Measurements from ENCODE around the gene PCYOX1L.
"Not testable (repeated sequence)": the region's sequence is repeated elsewhere in the genome, so short reads cannot be mapped to it uniquely, and the experiment has no call there.

The PCYOX1L gene

DNA sequence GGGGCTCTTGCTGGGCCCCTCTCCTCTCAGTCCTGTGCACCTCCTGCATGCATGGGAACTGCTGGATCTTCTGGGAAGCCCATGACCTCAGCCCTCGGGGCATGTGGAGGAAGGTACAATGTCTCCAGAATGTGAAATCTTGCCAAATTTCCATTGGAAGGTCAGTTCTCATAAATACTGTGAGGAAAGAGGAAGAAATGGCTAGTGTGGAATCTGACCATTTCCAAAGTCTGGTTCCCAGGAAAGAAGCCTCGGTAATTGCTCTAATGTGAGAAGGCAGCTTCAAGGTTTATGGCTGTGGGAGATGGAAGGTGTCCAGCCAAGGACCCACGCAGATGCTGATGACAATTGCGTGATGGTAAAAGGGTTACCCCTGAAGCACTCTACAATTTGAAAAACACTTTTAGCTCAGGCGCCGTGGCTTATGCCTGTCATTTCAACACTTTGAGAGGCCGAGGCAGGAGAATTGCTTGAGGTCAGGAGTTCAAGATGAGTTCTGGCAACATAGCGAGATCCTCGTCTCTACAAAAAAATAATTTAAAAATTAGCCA lies 29.3 kb downstream of the PCYOX1L start:
- no peak for DNase-seq
- Histone ChIP-seq H3K27me3 (replicated peaks) (no peaks in the 10 kb centered on the region), H3K4me3 (ENCODE audit: low read depth, low read length) (no peak overlapping the region), H3K27ac (peak overlapping the region; percentile 24), H3K36me3 (replicated peaks) (no peaks in the 10 kb centered on the region)
- in situ Hi-C loops (cut with HindIII; ENCODE audit: low pct_ligation_motif_present, low sequenced_read_pairs), result no loop called here
- TF ChIP-seq, protein P1, sequence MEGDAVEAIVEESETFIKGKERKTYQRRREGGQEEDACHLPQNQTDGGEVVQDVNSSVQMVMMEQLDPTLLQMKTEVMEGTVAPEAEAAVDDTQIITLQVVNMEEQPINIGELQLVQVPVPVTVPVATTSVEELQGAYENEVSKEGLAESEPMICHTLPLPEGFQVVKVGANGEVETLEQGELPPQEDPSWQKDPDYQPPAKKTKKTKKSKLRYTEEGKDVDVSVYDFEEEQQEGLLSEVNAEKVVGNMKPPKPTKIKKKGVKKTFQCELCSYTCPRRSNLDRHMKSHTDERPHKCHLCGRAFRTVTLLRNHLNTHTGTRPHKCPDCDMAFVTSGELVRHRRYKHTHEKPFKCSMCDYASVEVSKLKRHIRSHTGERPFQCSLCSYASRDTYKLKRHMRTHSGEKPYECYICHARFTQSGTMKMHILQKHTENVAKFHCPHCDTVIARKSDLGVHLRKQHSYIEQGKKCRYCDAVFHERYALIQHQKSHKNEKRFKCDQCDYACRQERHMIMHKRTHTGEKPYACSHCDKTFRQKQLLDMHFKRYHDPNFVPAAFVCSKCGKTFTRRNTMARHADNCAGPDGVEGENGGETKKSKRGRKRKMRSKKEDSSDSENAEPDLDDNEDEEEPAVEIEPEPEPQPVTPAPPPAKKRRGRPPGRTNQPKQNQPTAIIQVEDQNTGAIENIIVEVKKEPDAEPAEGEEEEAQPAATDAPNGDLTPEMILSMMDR (IDR thresholded peaks at IDR 0.05; ENCODE audit: low read depth, low read length, missing control alignments), result no peak

DNA sequence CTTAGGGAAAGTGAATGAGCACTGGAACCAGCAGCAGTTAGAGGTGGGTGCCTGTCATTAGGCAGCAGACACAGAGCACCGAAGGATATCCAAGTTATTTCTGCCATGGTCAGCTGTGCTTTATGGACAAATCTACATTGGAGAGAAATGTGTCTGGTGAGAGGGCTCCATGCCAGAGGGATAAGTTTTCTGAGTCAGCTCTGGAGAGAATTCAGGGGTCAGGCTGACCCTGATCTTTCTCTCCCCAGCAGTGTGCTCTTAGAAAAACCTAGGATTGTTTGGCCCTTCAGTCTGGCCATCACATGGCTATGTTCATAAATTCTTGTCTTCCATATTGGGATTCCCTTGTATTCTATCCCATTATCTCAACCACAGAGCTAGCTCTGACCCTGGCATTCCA lies 30.1 kb downstream of the PCYOX1L start:
- TF ChIP-seq, protein P1 (IDR thresholded peaks at IDR 0.05; ENCODE audit: low read depth, low read length, missing control alignments), result no peak
- in situ Hi-C loops (cut with HindIII; ENCODE audit: low pct_ligation_motif_present, low sequenced_read_pairs), result no loop called here
- Histone ChIP-seq H3K27ac (peak overlapping the region; percentile 31), H3K36me3 (replicated peaks) (no peaks in the 10 kb centered on the region), H3K4me3 (ENCODE audit: low read depth, low read length) (no peak overlapping the region), H3K27me3 (replicated peaks) (no peaks in the 10 kb centered on the region)
- peak; percentile 54 for DNase-seq

DNA sequence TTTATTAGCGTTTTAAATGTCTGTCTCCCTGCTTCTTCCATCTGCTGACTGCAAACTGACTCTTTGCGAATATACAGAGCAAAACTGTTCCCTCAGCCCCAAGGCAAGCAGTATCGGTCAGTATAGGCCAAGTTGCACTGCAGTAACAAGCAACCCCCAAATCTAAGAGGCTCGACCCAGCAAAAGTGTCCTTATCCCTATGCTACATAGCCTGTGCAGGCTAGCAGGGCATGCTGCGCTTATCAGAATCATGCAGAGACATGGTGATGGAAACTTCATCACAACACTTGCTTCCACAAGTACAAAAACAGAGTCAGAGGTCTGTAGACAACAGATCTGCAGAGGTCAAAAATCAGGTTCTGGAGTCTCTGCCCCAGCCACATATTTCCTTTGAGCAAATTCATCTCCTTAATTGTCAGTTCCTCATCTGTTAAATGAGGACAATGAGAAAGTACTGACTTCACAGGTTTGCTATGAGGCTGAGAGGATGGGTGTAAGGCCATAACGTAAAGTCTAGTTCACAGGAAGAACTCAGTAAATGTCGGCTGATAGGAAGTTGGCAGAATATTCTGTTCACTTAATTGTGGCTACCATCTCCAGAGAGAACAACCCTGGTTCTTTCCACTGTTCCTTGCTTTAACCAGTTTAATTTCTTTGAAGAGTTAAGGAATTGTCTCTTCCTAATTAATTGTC lies 30.8 kb downstream of the PCYOX1L start:
- in situ Hi-C loops (cut with HindIII; ENCODE audit: low pct_ligation_motif_present, low sequenced_read_pairs), result no loop called here
- TF ChIP-seq, protein P1 (IDR thresholded peaks at IDR 0.05; ENCODE audit: low read depth, low read length, missing control alignments), result no peak
- H3K27me3 ChIP-seq (replicated peaks), result no peaks in the 10 kb centered on the region
- DNase-seq, result no peak
- H3K4me3 ChIP-seq (ENCODE audit: low read depth, low read length), result no peak overlapping the region
- peak overlapping the region; percentile 31 for H3K27ac ChIP-seq
- H3K36me3 ChIP-seq (replicated peaks), result no peaks in the 10 kb centered on the region

DNA sequence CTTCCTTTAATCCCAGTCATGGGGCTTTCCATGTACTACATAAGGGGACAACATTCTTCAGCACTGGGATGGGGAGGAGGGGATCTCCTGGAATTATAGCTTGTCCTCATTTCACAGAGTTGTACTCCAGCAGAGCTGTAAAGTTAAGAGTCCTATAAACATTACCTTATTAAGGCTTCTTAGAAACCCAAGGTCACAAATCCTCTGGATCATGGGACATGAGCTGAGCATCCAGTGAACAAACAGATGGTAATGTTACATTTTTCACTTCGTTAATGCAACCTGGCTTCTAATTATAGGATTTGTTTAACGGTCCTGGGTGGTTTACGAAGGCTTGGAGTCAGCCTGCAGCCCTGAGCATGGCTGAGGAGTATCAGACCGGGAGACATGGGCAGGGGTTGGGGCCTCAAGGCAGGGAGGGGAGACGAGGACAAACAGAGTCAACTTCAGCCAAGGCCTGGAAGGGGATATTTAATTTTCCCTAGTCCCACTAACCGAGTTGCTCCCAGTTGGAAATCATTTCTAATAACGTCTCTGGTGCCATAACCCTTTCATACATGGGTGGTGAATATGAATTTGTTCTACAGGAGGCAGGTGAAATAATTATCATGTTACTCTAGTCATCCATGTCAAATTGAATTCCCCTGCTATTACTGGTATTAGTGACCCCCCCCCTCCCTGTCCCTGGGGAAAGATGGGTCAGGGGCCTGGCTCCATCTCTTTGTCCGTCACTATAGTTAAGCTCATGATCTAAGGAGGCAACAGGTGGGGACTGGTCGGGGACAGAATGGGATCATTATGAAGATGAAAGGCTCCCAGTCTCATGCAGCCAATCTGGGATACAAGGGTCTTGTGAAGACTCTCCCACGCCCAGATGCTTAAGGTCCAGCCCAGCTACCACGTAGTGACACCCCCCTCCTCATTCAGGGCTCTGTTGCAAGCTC lies 32.0 kb downstream of the PCYOX1L start:
- Histone ChIP-seq H3K4me3 (ENCODE audit: low read depth, low read length) (no peak overlapping the region), H3K27me3 (replicated peaks) (no peaks in the 10 kb centered on the region), H3K36me3 (replicated peaks) (no peaks in the 10 kb centered on the region), H3K27ac (no peak overlapping the region)
- TF ChIP-seq, protein P1 (IDR thresholded peaks at IDR 0.05; ENCODE audit: low read depth, low read length, missing control alignments), result no peak
- in situ Hi-C loops (cut with HindIII; ENCODE audit: low pct_ligation_motif_present, low sequenced_read_pairs), result no loop called here
- DNase-seq, result no peak

DNA sequence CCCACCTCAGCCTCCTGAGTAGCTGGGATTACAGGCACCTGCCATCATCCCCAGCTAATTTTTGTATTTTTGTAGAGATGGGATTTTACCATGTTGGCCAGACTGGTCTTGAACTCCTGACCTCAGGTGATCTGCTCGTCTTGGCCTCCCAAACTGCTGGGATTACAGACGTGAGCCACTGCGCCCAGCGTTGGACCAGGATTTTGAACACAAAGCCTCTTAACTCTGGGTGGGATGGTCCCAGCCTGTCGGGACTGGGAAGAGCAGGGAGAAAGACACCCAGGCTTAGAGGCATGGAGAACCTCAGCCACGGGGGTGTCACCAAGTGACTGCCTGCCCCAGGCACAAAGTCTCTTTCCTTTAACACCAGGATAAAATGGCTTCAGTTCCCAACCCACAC lies 33.2 kb downstream of the PCYOX1L start:
- in situ Hi-C loops (cut with HindIII; ENCODE audit: low pct_ligation_motif_present, low sequenced_read_pairs); H3K27me3 ChIP-seq (replicated peaks); H3K27ac ChIP-seq; H3K36me3 ChIP-seq (replicated peaks); DNase-seq; H3K4me3 ChIP-seq (ENCODE audit: low read depth, low read length): not testable (repeated sequence)

DNA sequence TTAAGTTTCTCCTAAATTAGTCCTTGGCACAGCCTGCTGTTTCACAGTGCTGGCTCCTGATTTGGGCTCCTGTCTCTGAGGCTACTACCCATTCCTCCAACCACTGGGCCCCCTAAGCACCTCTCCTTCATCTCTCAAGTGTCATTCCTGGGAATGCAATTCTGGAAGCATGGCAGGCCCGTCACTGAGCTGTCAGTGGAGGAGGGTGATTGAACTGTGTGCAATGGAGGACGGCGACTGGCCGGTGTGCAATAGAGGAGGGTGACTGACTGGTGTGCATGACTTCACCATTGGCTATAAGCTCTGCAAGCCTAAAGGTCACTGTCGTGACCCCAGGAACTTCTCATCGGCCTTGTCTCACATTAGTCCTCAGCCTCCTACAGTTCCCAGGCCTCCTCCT lies 33.7 kb downstream of the PCYOX1L start:
- TF ChIP-seq, protein P1 (IDR thresholded peaks at IDR 0.05; ENCODE audit: low read depth, low read length, missing control alignments), result no peak
- in situ Hi-C loops (cut with HindIII; ENCODE audit: low pct_ligation_motif_present, low sequenced_read_pairs), result no loop called here
- no peaks in the 10 kb centered on the region for H3K27me3 ChIP-seq (replicated peaks)
- H3K27ac ChIP-seq, result no peak overlapping the region
- H3K4me3 ChIP-seq (ENCODE audit: low read depth, low read length), result no peak overlapping the region
- no peaks in the 10 kb centered on the region for H3K36me3 ChIP-seq (replicated peaks)
- DNase-seq, result no peak
